ENCODE results near the gene IMPDH1. TPM values are rescaled to one million over a fixed set of nuclear protein-coding genes. Genes with fewer than 3 reads are reported as not detected.

Gene IMPDH1
- total and polyA plus RNA-seq, 4 donors = 2.4 to 11.1 (median 5.2) TPM

- no peaks in the 10 kb centered on the region for H3K4me1 ChIP-seq (ENCODE audit: control insufficient read depth in 4 of 4, insufficient read depth in 4 of 4, low read length in 3 of 4)
- no peaks in the 10 kb centered on the region for H3K36me3 ChIP-seq (ENCODE audit: control insufficient read depth in 4 of 4, insufficient read depth in 3 of 4, low read depth in 1 of 4, low read length in 3 of 4)
- TF ChIP-seq NR2F2 (IDR thresholded peaks at IDR 0.05) (no peak), HNF4G (IDR thresholded peaks at IDR 0.05) (no peak), JUND (IDR thresholded peaks at IDR 0.05) (no peak), EGR1 (IDR thresholded peaks at IDR 0.05; ENCODE audit: low read depth in 2 of 2) (no peak), SP1 (IDR thresholded peaks at IDR 0.05) (no peak), ATF3 (IDR thresholded peaks at IDR 0.05) (no peak), ZBTB33 (IDR thresholded peaks at IDR 0.05) (no peak), RXRA (IDR thresholded peaks at IDR 0.05) (no peak), FOXA1 (IDR thresholded peaks at IDR 0.05) (no peak), FOXA2 (IDR thresholded peaks at IDR 0.05) (no peak), RAD21 (IDR thresholded peaks at IDR 0.05) (no peak), TAF1 (conservative IDR thresholded peaks at IDR 0.05) (no peak)
- H3K4me3 ChIP-seq (ENCODE audit: low read depth in 1 of 3, low read length in 3 of 3) = no peak overlapping the region
- no peaks in the 10 kb centered on the region for H3K27me3 ChIP-seq (ENCODE audit: control insufficient read depth in 4 of 4, insufficient read depth in 4 of 4, low read length in 3 of 4)
- no peak overlapping the region for H3K9ac ChIP-seq (ENCODE audit: low read depth in 1 of 2, low read length in 2 of 2)
- no peaks in the 10 kb centered on the region for H3K9me3 ChIP-seq (ENCODE audit: control insufficient read depth in 4 of 4, low read length in 3 of 4)
- no peak overlapping the region for H3K27ac ChIP-seq (ENCODE audit: low read depth in 1 of 2, low read length in 2 of 2)
- DNase-seq (ENCODE audit: low spot score) = no peak
- WGBS = 92% methylated on average over 6 of the region's 6 CpGs
Measured at GRCh38 chr7:128379900-128380479, 29.8 kb downstream of the IMPDH1 start.

- Histone ChIP-seq H3K9me3 (ENCODE audit: control insufficient read depth in 4 of 4, low read length in 3 of 4) (no peaks in the 10 kb centered on the region), H3K27ac (ENCODE audit: low read depth in 1 of 2, low read length in 2 of 2) (no peak overlapping the region), H3K27me3 (ENCODE audit: control insufficient read depth in 4 of 4, insufficient read depth in 4 of 4, low read length in 3 of 4) (no peaks in the 10 kb centered on the region), H3K36me3 (ENCODE audit: control insufficient read depth in 4 of 4, insufficient read depth in 3 of 4, low read depth in 1 of 4, low read length in 3 of 4) (no peaks in the 10 kb centered on the region), H3K4me3 (ENCODE audit: low read depth in 1 of 3, low read length in 3 of 3) (no peak overlapping the region), H3K4me1 (ENCODE audit: control insufficient read depth in 4 of 4, insufficient read depth in 4 of 4, low read length in 3 of 4) (no peaks in the 10 kb centered on the region), H3K9ac (ENCODE audit: low read depth in 1 of 2, low read length in 2 of 2) (no peak overlapping the region)
- TF ChIP-seq, protein P1, sequence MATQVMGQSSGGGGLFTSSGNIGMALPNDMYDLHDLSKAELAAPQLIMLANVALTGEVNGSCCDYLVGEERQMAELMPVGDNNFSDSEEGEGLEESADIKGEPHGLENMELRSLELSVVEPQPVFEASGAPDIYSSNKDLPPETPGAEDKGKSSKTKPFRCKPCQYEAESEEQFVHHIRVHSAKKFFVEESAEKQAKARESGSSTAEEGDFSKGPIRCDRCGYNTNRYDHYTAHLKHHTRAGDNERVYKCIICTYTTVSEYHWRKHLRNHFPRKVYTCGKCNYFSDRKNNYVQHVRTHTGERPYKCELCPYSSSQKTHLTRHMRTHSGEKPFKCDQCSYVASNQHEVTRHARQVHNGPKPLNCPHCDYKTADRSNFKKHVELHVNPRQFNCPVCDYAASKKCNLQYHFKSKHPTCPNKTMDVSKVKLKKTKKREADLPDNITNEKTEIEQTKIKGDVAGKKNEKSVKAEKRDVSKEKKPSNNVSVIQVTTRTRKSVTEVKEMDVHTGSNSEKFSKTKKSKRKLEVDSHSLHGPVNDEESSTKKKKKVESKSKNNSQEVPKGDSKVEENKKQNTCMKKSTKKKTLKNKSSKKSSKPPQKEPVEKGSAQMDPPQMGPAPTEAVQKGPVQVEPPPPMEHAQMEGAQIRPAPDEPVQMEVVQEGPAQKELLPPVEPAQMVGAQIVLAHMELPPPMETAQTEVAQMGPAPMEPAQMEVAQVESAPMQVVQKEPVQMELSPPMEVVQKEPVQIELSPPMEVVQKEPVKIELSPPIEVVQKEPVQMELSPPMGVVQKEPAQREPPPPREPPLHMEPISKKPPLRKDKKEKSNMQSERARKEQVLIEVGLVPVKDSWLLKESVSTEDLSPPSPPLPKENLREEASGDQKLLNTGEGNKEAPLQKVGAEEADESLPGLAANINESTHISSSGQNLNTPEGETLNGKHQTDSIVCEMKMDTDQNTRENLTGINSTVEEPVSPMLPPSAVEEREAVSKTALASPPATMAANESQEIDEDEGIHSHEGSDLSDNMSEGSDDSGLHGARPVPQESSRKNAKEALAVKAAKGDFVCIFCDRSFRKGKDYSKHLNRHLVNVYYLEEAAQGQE (IDR thresholded peaks at IDR 0.05) = no peak
- TF ChIP-seq FOXA2 (IDR thresholded peaks at IDR 0.05) = no peak
- no peak for TF ChIP-seq SP1 (IDR thresholded peaks at IDR 0.05)
- no peak for TF ChIP-seq EGR1 (IDR thresholded peaks at IDR 0.05; ENCODE audit: low read depth in 2 of 2)
- TF ChIP-seq JUND (IDR thresholded peaks at IDR 0.05) = no peak
- TF ChIP-seq GABPA (IDR thresholded peaks at IDR 0.05 in 1 of 2, conservative IDR thresholded peaks at IDR 0.05 in 1 of 2) = no peak
- no peak for TF ChIP-seq HNF4A (conservative IDR thresholded peaks at IDR 0.05)
- TF ChIP-seq FOXA1 (IDR thresholded peaks at IDR 0.05) = no peak
- TF ChIP-seq NR2F2 (IDR thresholded peaks at IDR 0.05) = no peak
- TF ChIP-seq TAF1 (conservative IDR thresholded peaks at IDR 0.05) = no peak
- no peak for TF ChIP-seq ZBTB33 (IDR thresholded peaks at IDR 0.05)
- TF ChIP-seq, protein P2, sequence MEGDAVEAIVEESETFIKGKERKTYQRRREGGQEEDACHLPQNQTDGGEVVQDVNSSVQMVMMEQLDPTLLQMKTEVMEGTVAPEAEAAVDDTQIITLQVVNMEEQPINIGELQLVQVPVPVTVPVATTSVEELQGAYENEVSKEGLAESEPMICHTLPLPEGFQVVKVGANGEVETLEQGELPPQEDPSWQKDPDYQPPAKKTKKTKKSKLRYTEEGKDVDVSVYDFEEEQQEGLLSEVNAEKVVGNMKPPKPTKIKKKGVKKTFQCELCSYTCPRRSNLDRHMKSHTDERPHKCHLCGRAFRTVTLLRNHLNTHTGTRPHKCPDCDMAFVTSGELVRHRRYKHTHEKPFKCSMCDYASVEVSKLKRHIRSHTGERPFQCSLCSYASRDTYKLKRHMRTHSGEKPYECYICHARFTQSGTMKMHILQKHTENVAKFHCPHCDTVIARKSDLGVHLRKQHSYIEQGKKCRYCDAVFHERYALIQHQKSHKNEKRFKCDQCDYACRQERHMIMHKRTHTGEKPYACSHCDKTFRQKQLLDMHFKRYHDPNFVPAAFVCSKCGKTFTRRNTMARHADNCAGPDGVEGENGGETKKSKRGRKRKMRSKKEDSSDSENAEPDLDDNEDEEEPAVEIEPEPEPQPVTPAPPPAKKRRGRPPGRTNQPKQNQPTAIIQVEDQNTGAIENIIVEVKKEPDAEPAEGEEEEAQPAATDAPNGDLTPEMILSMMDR (IDR thresholded peaks at IDR 0.05; ENCODE audit: low read depth, low read length, missing input control) = no peak
- TF ChIP-seq ATF3 (IDR thresholded peaks at IDR 0.05) = no peak
- no peak for DNase-seq (ENCODE audit: low spot score)
- WGBS = 54% methylated on average over 2 of the region's 2 CpGs
Measured at GRCh38 chr7:128378637-128379036, 31.1 kb downstream of the IMPDH1 start.
